IMR-90 (cell line): Measurements from ENCODE around the gene TXNDC16.

Source experiments
- CEBPB ChIP-seq: IDR thresholded peaks from 2 replicates; pipeline ENCODE4 v1.6.1; 2012; ENCODE audit warnings: low read depth, low read length, improper control_type of control experiment
- MAFK ChIP-seq: IDR thresholded peaks from 2 replicates; pipeline ENCODE4 v1.6.1; 2012; ENCODE audit warnings: low read depth, low read length, improper control_type of control experiment
- POLR2A ChIP-seq: IDR thresholded peaks from 2 replicates; pipeline ENCODE4 v1.6.1; 2012; ENCODE audit warnings: mild to moderate bottlenecking, low read depth, low read length
- TF ChIP-seq, protein P1 (sequence below): conservative IDR thresholded peaks from 2 replicates; pipeline ENCODE4 v1.5.1; 2012; ENCODE audit warnings: mild to moderate bottlenecking, low read depth, low read length, improper control_type of control experiment

GRCh38 chr14:52514046-52514811 lies 38.1 kb downstream of the TXNDC16 start:
- TF ChIP-seq POLR2A (no peak), MAFK (no peak), CEBPB (no peak)
- TF ChIP-seq, protein P1, sequence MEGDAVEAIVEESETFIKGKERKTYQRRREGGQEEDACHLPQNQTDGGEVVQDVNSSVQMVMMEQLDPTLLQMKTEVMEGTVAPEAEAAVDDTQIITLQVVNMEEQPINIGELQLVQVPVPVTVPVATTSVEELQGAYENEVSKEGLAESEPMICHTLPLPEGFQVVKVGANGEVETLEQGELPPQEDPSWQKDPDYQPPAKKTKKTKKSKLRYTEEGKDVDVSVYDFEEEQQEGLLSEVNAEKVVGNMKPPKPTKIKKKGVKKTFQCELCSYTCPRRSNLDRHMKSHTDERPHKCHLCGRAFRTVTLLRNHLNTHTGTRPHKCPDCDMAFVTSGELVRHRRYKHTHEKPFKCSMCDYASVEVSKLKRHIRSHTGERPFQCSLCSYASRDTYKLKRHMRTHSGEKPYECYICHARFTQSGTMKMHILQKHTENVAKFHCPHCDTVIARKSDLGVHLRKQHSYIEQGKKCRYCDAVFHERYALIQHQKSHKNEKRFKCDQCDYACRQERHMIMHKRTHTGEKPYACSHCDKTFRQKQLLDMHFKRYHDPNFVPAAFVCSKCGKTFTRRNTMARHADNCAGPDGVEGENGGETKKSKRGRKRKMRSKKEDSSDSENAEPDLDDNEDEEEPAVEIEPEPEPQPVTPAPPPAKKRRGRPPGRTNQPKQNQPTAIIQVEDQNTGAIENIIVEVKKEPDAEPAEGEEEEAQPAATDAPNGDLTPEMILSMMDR = no peak
